RPMI7951 (cell line): Measurements from ENCODE around the gene TMEM203. TPM values are rescaled to one million over a fixed set of nuclear protein-coding genes. Genes with fewer than 3 reads are reported as not detected.
"Not testable (repeated sequence)": the region's sequence is repeated elsewhere in the genome, so short reads cannot be mapped to it uniquely, and the experiment has no call there.

ENCODE experiments used
- DNase-seq: peaks from one replicate; pipeline ENCODE4 v3.0.0-alpha.2; 2012; ENCODE audit warnings: low read depth
- total RNA-seq: library from RNA; depleted of rRNA; stranded (reverse); fragments of >200 nt; shearing (Covaris generic); gene quantifications from 2 replicates; pipeline ENCODE4 v1.2.3, GENCODE V29; 2014

Gene TMEM203
- total RNA-seq, 1 experiment from 2014 or later: 40.0 TPM

DNA sequence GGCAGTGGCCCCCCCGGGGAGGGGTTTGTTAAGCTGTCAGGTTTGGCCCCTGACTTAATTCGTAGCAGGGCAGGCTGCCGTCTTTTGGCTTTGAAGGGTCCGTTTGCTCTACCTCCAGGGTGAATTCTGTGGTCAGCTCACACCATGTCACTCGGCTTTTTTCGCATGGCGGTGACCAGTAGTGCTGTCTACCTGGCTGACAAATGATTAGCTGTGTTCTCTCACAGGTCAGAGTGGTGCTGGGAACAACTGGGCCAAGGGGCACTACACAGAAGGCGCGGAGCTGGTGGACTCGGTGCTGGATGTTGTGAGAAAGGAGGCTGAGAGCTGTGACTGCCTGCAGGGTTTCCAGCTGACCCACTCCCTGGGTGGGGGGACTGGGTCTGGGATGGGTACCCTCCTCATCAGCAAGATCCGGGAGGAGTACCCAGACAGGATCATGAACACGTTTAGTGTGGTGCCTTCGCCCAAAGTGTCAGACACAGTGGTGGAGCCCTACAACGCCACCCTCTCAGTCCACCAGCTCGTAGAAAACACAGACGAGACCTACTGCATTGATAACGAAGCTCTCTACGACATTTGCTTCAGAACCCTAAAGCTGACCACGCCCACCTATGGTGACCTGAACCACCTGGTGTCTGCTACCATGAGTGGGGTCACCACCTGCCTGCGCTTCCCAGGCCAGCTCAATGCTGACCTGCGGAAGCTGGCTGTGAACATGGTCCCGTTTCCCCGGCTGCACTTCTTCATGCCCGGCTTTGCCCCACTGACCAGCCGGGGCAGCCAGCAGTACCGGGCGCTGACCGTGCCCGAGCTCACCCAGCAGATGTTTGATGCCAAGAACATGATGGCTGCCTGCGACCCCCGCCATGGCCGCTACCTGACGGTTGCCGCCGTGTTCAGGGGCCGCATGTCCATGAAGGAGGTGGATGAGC is 37.1 kb upstream of the TMEM203 start:
- no peak for DNase-seq

- peak; percentile 60 for DNase-seq
These were observed 36.2 kb upstream of the TMEM203 start for GRCh38 chr9:137241490-137242268.

GRCh38 chr9:137240841-137241489 is 35.5 kb upstream of the TMEM203 start, which contains the start of gene TUBB4B:
Gene TUBB4B (plus strand): TSS chr9:137241287. CDS start chr9:137241361, 74 bp downstream.
- peak; percentile 100 for DNase-seq

DNA sequence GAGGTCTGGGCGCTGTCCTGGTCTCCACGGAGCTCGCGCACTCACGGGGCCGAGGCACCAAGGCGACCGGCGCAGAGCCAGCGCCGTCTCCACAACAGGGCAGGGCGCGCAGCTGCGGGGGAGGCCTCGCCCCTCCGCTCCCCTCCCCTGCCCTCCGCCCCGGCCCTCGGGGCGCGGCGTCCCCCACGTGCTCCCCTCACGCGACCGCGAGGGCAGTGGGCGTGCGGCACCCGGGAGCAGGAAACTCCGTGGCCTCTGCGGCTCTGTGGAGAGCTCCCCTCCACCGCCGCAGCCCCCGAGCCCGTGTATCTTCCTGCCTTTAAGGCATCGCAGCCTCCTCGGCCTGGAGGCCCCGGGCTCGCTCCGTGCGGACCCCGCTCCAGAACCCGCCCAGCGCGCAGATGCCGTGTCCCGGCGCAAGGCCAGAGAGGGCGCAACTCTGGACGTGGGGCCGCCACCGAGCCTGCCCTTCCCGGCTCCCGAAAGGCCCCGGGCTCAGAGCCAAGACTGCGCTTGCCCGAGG is 34.9 kb upstream of the TMEM203 start:
- peak; percentile 83 for DNase-seq

DNA sequence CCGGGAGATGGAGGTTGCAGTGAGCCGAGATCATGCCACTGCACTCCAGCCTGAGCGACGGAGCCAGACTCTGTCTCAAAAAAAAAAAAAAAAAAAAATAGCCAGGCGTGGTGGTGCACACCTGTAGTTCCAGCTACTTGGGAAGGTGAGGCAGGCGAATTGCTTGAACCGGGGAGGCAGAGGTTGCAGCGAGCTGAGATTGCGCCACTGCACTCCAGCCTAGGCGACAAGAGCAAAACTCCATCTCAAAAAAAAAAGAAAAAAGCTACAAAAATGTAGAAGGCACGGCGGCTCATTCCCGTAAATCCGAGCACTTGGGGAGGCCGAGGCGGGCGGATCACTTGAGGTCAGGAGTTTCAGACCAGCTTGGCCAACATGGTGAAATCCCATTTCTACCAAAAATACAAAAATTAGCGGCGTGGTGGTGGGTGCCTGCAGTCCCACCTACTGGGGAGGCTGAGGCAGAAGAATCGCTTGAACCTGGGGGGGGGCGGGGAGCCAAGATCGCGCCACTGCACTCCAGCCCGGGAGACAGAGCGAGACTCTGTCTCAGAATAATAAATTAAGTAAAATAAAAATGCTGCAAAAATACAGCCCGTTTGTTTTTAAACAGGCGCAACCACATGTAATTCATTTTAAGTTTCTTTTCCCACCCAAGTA is 34.2 kb upstream of the TMEM203 start:
- not testable (repeated sequence) for DNase-seq

DNA sequence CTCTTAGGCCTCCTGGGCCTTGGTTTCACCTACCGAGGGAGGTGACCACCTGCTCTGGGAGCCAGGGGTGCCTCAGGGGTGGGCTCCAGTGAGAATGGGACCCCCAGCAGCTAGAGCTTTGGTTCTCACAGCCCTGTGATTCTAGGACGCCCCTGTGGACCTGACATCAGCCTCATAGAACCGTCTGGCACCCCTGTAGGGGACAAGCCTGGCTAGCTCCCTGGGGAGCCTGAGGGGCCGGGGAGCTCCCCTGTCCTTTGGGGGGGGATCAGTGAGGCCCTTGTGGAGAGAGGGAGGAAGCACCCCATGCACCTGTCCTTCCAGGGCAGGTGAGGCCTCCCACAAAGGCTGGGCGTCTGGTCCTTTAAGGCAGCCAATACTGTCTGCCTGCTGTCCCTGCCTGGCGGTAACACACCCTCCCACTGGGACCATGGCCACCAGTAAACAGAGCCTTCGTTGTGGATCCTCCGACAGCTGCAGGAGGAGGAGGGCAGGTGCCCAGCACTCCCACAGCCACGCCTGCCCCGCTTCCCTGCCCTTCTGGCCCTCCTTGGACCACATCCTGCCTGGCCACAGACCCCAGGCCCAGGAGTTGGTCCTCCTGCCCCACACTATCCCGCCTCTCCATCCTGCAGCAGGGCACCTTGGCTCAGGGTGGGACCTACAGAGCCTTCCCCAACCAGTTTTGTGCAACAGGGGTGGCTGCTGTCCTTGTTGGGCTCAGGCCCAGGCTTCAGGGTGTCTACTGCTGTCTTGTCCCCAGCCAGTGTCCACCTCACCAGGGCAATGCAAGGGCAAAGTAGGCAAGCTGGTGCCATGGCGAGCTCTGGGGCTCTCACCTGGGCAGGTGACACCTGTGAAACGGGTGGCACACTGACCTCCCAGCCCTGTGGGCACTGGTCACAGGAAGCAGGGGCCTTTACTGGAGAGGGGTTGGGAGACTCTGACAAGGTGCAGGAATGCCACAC is 32.6 kb upstream of the TMEM203 start:
- no peak for DNase-seq

- no peak for DNase-seq
These were observed 31.5 kb upstream of the TMEM203 start for GRCh38 chr9:137236936-137237421.

DNA sequence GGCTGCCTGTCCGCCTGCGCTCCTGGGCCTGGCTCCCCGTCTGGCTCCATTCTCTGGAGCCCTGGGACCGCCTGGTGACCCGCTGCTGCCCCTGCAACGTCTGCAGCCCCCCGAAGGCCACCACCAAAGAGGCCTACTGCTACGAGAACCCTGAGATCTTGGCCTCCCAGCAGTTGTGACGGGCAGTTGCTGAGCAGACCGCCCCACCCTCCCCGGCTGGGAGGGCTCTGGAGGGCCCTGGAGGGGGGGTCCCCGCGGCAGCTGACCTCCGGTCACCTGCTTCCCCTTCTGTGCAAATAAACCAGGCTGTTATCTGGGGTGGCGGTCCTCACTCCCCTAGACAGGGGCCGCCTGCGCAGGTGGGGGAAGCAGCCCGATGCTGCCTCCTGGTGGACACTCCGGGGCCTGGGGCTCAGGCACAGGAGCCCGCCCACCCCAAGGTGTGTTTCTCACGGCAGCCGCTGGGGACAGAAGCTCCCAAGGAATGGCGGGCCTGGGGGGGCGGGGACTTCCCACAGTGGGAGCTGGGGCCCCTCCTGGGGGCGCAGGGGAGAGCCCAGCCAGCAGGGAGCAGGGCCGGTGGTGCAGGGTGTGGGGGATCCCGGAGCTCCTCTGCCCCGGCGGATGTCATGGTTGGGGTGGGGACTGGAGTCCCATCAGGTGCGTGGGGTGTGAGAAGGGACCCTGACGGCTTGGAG is 30.9 kb upstream of the TMEM203 start:
- peak; percentile 58 for DNase-seq

GRCh38 chr9:137235424-137236237 is 30.2 kb upstream of the TMEM203 start:
- no peak for DNase-seq

GRCh38 chr9:137234758-137235423 is 29.4 kb upstream of the TMEM203 start:
- DNase-seq: no peak

DNA sequence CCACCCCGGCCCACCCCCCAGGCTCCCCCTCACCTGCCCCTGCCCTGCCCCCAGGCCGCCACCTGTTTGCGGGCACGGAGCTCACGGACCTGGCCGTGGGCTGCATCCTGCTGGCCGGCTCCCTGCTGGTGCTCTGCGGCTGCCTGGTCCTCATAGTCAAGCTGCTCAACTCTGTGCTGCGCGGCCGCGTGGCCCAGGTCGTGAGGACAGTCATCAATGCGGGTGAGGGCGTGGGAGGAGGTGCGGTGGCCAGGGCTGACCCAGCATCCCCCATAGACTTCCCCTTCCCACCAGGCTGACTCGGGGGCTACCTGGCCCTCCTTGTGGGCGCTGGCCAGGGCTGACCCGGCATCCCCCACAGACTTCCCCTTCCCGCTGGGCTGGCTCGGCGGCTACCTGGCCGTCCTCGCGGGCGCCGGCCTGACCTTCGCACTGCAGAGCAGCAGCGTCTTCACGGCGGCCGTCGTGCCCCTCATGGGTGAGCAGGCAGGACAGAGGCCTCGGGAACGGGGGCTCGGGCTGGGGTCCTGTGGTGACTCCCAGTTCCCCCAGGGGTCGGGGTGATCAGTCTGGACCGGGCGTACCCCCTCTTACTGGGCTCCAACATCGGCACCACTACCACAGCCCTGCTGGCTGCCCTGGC is 28.7 kb upstream of the TMEM203 start:
- DNase-seq: no peak

DNA sequence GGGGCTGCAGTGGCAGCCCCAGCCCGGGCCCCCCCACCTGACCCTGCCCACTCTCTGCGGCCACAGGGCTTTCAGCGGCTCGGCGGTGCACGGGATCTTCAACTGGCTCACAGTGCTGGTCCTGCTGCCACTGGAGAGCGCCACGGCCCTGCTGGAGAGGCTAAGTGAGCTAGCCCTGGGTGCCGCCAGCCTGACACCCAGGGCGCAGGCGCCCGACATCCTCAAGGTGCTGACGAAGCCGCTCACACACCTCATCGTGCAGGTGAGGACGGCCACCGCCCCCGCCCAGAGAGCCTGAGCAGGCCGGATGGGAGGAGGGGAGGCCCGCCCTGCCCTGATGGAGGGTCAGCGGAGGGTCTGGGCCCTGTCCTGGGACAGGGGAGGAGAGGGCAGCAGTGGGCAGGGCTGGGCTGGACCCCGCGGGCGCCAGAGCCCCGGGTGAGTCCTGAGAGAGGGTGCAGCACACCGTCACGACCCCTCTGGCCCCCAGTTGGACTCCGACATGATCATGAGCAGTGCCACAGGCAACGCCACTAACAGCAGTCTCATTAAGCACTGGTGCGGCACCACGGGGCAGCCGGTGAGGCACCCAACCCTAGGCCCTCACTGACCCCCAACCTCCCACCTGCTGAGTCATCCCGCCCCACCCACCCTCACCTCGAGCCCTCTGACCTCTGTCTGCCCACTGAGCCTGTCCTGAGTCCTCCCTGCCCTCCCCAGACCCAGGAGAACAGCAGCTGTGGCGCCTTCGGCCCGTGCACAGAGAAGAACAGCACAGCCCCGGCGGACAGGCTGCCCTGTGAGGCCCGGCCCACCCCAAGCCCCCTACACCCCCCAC is 27.9 kb upstream of the TMEM203 start:
- no peak for DNase-seq

- DNase-seq: no peak
These were observed 27.1 kb upstream of the TMEM203 start for GRCh38 chr9:137232510-137232909.

GRCh38 chr9:137232101-137232500 is 26.7 kb upstream of the TMEM203 start:
- no peak for DNase-seq

DNA sequence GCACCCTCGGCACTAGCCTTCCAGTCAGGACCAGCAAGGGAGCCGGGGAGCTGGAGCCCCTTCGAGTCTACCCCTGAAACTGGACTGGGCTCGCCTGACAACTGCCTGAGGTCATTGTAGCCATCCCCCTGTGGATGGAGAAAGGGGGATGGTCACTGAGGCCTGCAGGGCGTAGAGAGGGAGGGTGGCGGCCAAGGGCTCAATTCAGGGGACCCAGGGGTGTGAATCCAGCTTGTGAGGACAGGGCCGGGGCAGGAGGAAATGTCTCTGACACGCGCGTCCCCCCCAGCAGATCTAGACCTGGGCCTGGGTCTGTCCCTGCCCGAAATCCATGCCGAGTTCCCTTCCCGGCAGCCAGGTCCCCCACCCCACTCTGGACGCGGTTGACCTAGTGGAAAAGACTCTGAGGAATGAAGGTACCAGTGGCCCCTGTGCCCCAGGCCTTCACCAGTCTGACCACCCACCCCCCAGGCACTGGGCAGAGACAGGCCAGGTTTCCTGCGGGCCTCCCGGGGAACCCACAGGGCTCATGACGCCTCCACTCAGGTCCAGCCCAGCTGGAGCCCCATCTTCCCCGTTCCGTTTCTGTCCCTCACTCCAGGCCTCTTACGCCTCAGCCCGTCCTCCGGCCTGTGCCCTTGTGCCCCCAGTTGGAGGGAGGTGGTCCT is 26.1 kb upstream of the TMEM203 start:
- DNase-seq: no peak
